GM12875 (cell line): ENCODE results near the gene RNASE13.
A peak's percentile ranks its signal among the peaks of the same experiment; 100 is the strongest.
"Not testable (repeated sequence)": the region's sequence is repeated elsewhere in the genome, so short reads cannot be mapped to it uniquely, and the experiment has no call there.

Experiments used
- H3K4me3 ChIP-seq: one replicate; pipeline ENCODE4 v1.5.1; 2011; ENCODE audit warnings: low read depth, low read length, control low read depth
- CTCF ChIP-seq: IDR thresholded peaks from 2 replicates; pipeline ENCODE4 v1.5.1; 2011; ENCODE audit warnings: low read depth, mild to moderate bottlenecking, control low read depth, inconsistent platforms, low read length, moderate library complexity, borderline replicate concordance; ENCODE audit not compliant: insufficient read depth

RNASE13 gene

GRCh38 chr14:21041676-21042433 lies 7.2 kb upstream of the RNASE13 start, which contains the start of gene RNASE7:
RNASE7 (plus strand) TSS chr14:21042362; CDS start chr14:21042993, 631 bp downstream.
- no peak within 1 kb of the TSS for H3K4me3 ChIP-seq
- TF ChIP-seq CTCF, result no peak

- H3K4me3 ChIP-seq, result not testable (repeated sequence)
These were observed 6.3 kb upstream of the RNASE13 start for GRCh38 chr14:21040941-21041340.

- no peak overlapping the region for H3K4me3 ChIP-seq
- no peak for TF ChIP-seq CTCF
These were observed 5.8 kb upstream of the RNASE13 start for GRCh38 chr14:21040370-21040925.

- peak; percentile 48 for TF ChIP-seq CTCF
- no peak overlapping the region for H3K4me3 ChIP-seq
These were observed 5.2 kb upstream of the RNASE13 start for GRCh38 chr14:21039585-21040369.

GRCh38 chr14:21038441-21039422 lies 4.1 kb upstream of the RNASE13 start:
- TF ChIP-seq CTCF, result no peak

GRCh38 chr14:21037156-21037555 lies 2.5 kb upstream of the RNASE13 start:
- no peak for TF ChIP-seq CTCF
- H3K4me3 ChIP-seq, result no peak overlapping the region

More at GRCh38 chr14:21038441-21039422, 4.1 kb upstream of the RNASE13 start:
- no peak overlapping the region for H3K4me3 ChIP-seq
